K562 (cell line): ENCODE results near the gene HDAC5.

Experiments used
- BRCA1 ChIP-seq, 2 experiments: fragments of 450-650 bp in 1 of 2; sonication (generic) in 1 of 2; formaldehyde crosslinking in 1 of 2; IDR thresholded peaks; 2 replicates each; pipeline versions ENCODE4 v1.5.0 to v1.6.1; 2017 to 2020; ENCODE audit warnings: mild to moderate bottlenecking in 1 of 2, missing genetic modification reagents in 1 of 2
- CTCF ChIP-seq, 3 experiments: IDR thresholded peaks in 2 of 3; conservative IDR thresholded peaks in 1 of 3; 2 replicates each; pipeline ENCODE4 v1.5.1; 2011 to 2012; ENCODE audit warnings: low read length in 3 of 3, mild to moderate bottlenecking in 3 of 3, control low read depth in 2 of 3, improper control_type of control experiment in 1 of 3, inconsistent platforms in 1 of 3, low read depth in 1 of 3, mixed read lengths in 1 of 3, moderate library complexity in 1 of 3; ENCODE audit not compliant: insufficient read depth in 2 of 3
- FOS ChIP-seq: IDR thresholded peaks from 3 replicates; pipeline ENCODE4 v1.6.1; 2011; ENCODE audit not compliant: insufficient read length; ENCODE audit errors: extremely low read depth
- GTF2B ChIP-seq: IDR thresholded peaks from 2 replicates; pipeline ENCODE4 v1.6.1; 2011; ENCODE audit not compliant: insufficient read length; ENCODE audit errors: extremely low read depth
- NCOA4 ChIP-seq: fragments of 450-650 bp; IDR thresholded peaks from 2 replicates; pipeline ENCODE4 v1.6.1; 2018; ENCODE audit warnings: mild to moderate bottlenecking; ENCODE audit not compliant: partially characterized antibody
- NR3C1 ChIP-seq: sonication (generic); formaldehyde crosslinking; IDR thresholded peaks from 2 replicates; pipeline ENCODE4 v1.8.1; 2022; ENCODE audit warnings: missing genetic modification reagents
- ZNF280A ChIP-seq: fragments of 450-650 bp; IDR thresholded peaks from 2 replicates; pipeline ENCODE4 v1.6.1; 2018; ENCODE audit warnings: mild to moderate bottlenecking, low read depth; ENCODE audit not compliant: partially characterized antibody

GRCh38 chr17:44144966-44145739 is 21.7 kb upstream of the HDAC5 start:
- TF ChIP-seq CTCF (IDR thresholded peaks at IDR 0.05 in 2 of 3, conservative IDR thresholded peaks at IDR 0.05 in 1 of 3; ENCODE audit: insufficient read depth in 2 of 3, low read depth in 1 of 3, low read length in 3 of 3) (no peak), ZNF280A (no peak), BRCA1 (IDR thresholded peaks at IDR 0.05) (no peak), BRCA1 (CRISPR knock-in tag; IDR thresholded peaks at IDR 0.05) (no peak), GTF2B (no peak), NCOA4 (no peak), FOS (no peak), NR3C1 (no peak)
